ENCODE data around the gene ADGRA3.
"Not testable (repeated sequence)": the region's sequence is repeated elsewhere in the genome, so short reads cannot be mapped to it uniquely, and the experiment has no call there.

The ADGRA3 gene

DNA sequence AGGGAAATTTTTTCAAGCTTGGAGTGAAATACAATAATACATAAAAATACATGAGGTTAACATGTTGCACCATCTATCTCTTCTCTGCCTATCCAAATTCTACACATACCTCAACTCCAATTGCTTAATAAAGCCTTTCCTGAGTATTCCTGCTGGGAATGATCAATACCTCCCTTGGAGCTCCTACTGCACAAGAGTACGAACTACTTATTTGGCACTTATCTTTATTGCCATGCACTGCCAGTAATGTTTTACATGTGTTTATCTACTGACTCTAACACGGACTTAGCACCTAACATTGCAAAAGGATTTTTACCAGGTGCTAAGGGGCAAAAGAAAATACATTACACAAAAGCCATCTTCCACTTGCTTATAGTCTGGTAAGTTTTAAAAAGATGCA is 80.2 kb downstream of the ADGRA3 start:
- no peak for DNase-seq (ENCODE audit: low spot score)

DNA sequence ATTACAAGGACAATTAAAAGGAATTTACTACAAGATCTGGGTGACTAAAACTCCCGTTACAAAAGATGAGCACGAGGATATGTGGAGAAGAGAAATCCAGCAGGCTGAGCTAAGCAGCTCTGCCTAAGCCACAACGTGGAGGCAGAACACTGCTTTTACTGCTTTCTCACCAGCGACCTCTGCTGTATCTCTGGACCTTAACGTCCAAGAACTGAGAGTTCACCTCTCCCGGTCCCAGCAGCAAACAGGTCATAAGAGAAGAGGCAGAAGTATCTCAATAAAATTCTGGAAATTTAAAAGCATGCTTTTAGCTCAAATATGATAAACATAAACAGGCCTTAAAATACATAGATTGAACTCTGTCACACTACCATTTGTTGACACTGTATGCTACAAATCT is 81.0 kb downstream of the ADGRA3 start:
- no peak for DNase-seq (ENCODE audit: low spot score)

GRCh38 chr4:22430626-22431025 is 85.2 kb downstream of the ADGRA3 start:
- DNase-seq (ENCODE audit: low spot score), result no peak

GRCh38 chr4:22428441-22428840 is 87.4 kb downstream of the ADGRA3 start:
- DNase-seq (ENCODE audit: low spot score), result no peak

DNA sequence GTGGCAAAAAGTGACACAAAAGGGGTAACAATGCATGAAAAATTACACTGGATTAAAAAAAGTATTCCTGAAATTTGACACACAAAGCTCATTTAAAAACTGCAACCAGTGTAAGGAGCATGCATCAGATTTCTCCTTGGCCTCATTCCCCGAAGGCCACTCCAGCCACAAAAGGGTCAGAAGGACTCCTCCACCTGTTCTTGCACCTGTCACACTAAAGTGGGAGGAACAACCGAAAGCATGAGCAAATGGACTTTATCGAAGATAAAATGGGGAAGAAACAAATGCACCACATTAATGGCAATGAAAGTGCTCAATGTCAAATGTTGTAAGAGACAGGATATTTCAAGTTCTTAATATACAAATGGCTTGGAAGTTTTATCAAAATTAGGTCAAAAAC is 88.2 kb downstream of the ADGRA3 start:
- no peak for DNase-seq (ENCODE audit: low spot score)

GRCh38 chr4:22420291-22420690 is 95.6 kb downstream of the ADGRA3 start:
- no peak for DNase-seq (ENCODE audit: low spot score)

- no peak for DNase-seq (ENCODE audit: low spot score)
Observed at GRCh38 chr4:22417408-22417807, 98.5 kb downstream of the ADGRA3 start.

- DNase-seq (ENCODE audit: low spot score), result no peak
Observed at GRCh38 chr4:22416403-22416802, 99.5 kb downstream of the ADGRA3 start.

DNA sequence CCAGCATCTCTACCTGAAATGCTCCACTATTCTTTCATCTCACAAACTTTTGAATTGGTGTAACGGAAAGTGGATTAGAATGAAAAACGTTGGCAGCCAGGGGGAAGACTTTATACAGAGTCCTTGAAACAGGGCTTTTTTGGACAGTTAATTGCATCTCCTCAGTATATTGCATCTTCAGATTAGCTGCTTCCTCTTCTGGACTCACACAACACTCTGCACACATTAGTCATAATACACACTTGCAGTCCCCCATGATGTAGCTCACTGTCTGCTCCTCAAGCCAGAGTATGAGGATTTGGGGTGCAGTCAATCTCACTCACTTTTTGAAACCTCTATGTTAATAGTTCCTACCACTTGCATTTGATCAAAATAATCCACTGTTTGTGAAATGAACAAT is 101.0 kb downstream of the ADGRA3 start:
- no peak for DNase-seq (ENCODE audit: low spot score)

DNA sequence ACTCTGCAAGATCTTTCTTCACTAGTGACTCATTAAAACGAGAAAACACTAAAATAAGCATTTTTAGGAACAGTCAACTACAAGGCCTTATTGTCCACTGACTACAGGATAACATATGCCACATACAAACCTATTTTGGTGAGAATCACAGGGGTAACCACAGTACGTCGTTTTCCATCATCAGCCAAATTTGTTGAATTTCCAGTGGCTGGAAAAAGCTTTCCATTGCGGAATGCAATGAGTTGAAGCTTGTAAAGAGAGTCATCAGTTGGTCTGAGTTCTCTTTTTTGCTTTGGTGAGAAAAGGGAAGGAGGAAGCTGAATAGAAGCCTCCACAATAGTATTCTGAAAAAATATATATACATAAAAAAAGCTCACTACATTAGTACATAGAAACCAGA is 102.4 kb downstream of the ADGRA3 start:
- DNase-seq (ENCODE audit: low spot score), result no peak

DNA sequence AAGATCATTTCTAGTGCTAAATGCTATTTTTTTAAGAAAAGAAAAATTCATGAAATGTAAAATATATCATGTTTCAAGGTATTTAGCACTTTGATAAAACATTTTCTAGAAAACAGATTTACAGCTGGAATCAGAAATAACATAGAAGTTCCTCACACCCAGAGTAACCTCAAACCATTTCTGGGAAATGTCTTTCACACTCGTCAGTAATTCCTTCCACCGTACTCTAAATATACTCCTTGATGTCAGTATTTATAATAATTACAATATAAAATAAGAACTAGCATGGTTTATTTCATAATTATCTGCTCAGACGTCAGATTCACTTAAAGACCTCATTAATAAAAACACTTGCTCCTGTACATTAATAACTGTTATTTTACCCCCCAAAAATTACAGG is 103.9 kb downstream of the ADGRA3 start:
- DNase-seq (ENCODE audit: low spot score), result no peak

DNA sequence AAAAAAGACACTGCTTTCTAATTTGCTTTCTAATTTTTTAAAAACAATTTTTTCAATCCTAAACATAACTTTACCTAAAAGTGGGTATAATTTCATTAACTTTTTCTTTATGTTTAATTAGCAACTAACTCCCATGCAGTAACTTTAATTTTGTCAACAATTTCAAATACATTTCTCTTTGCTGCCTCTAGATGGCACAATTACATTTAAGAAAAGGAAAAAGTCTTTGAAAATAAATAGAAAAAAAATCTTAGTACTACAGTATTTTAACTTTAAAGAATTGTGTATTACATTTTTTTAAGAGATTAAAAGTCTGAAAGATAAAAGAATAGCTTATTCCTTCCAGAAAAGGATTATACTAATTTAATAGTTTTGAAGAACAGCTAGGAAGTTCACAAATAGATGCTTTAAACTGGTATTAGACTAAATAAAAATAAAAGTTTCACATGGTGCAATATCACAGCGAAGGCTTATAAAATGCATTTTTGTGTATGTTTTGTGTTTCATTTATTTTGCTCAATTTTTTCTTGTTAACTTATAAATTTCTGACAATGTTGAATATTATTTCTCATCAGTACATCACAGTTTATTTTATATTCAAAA is 105.1 kb downstream of the ADGRA3 start:
- DNase-seq (ENCODE audit: low spot score), result no peak

GRCh38 chr4:22408474-22408873 is 107.4 kb downstream of the ADGRA3 start:
- DNase-seq (ENCODE audit: low spot score), result no peak

DNA sequence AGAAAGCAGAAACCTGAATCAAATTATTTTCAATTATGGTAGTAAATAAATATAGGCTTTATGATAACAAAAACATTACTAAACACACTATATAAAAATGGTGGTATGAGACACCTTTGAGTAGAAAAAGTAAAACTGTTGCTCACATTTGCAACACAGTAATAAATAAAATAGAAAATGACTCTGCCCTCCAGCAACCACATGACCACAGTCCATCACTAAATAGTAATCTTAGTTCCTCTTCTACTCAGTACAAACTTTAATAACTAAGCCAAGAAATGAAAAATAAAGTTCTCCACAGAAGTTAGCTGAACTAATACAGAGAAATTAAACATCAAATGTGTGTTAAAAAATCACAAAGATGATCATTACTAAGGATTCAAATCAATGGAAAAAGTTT is 108.5 kb downstream of the ADGRA3 start:
- no peak for DNase-seq (ENCODE audit: low spot score)

GRCh38 chr4:22398671-22399070 is 117.2 kb downstream of the ADGRA3 start:
- DNase-seq (ENCODE audit: low spot score), result no peak

DNA sequence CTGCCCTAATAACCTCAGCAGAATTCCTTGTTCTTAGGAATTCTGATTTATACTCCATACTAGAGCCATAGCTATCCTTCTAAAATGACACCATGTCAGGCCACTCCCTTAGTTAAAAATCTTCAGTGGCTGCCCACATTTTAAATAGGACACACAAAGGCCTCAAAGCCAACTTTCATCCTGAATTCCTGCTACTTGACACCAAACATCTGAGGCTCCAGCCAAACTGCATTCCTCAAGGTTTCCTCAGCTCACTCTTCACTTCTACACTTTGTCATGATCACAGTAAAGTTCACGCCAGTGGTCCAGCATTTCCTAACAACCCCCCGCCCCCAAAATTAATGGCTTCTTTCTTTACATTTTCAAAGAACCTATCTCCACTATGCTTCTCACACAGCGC is 124.3 kb downstream of the ADGRA3 start:
- no peak for DNase-seq (ENCODE audit: low spot score)

DNA sequence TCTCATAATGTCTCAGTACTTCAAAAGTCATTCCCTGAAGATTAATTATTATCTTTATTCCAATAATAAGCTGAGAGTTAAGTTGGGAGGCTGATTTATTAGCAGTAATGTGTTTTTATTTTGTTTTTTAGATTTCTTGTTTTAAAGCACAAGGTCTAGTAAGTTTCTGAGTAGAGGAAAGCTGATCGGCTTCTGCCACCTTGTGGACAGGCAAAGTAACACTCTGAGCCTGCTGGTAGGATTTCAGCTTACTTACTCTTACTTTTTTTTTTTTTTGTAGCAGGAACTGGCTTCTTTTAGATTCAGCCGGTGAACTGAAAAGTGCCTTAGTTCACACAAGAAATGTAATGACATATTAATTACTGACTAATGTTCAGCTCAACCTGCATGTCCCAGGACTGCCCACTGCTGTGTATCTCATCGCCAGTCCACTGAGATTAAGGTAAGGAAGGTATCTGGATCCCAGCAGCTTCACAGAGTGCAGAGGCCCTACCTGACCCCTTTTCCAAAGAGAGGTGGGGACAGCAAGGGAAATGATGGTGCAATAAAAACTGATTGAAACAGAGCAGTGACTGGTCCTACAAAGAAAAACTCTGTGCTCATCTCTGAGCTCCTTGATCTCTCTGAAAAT is 126.5 kb downstream of the ADGRA3 start:
- no peak for DNase-seq (ENCODE audit: low spot score)

- no peak for DNase-seq (ENCODE audit: low spot score)
Observed at GRCh38 chr4:22385611-22386011, 130.3 kb downstream of the ADGRA3 start.

DNA sequence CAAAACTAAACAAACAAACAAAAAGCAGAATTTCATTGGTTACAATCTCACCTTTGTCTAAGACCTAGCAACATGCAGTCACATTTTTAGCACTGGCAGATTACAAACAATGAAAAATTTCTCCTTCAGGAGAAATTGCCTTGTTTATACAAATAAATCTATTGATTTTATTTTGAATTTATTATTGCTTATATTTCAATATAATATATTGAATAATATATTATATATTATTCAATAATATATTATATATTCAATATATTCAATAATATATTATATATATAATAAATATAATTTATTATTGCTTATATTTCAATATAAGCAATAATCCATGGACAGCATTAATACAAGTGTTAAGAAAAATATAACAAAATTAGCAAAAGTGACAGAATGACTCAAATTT is 131.7 kb downstream of the ADGRA3 start:
- no peak for DNase-seq (ENCODE audit: low spot score)

- not testable (repeated sequence) for DNase-seq (ENCODE audit: low spot score)
Observed at GRCh38 chr4:22382216-22382615, 133.7 kb downstream of the ADGRA3 start.

GRCh38 chr4:22372986-22373385 is 142.9 kb downstream of the ADGRA3 start:
- no peak for DNase-seq (ENCODE audit: low spot score)

DNA sequence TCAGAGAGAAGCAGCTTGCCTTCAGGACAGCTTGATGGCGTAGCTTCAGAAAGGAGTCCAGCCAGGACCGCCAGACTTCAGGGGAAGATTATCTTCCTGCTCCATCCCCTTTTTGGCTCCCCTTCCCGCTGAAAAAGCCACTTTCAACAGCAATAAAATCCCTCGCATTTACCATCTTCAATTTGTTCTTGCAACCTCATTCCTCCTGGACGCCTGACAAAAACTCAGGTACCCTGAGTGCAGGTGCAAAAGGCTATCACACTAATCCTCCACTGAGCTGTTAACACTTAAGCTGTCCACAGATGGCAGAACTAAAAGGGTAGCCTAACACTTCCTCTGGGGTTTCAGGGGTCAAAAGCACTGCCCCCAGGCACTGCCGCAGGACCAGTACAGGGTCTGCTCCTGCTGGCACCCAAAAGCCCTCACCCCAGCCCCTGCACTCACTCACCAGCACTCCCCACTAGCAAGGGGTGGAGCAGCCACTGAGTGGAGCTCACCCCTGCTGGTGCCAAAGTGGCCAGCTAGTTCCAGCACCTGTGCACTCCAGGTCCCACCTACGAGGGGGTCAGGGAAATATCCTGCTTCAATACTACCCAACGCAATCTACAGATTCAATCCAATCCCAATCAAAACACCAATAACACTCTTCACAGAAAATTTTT is 145.8 kb downstream of the ADGRA3 start:
- no peak for DNase-seq (ENCODE audit: low spot score)

- no peak for DNase-seq (ENCODE audit: low spot score)
Observed at GRCh38 chr4:22363787-22364186, 152.1 kb downstream of the ADGRA3 start.

- DNase-seq (ENCODE audit: low spot score), result no peak
Observed at GRCh38 chr4:22363036-22363435, 152.8 kb downstream of the ADGRA3 start.

All from CD4-positive, alpha-beta T cell treated with Interleukin-15 for 4 hours (primary cell).